Forelimb muscle (tissue), 1 donor: ENCODE data around the gene CCDC78. TPM values are rescaled to one million over a fixed set of nuclear protein-coding genes. Genes with fewer than 3 reads are reported as not detected.

Experiments used
- DNase-seq: peaks from one replicate; pipeline ENCODE4 v3.0.0-alpha.2; 2013; ENCODE audit warnings: low read depth
- polyA plus RNA-seq: library from polyadenylated mRNA; unstranded; fragments of 120-200 nt; gene quantifications from one replicate; pipeline ENCODE4 v1.2.1, GENCODE V29; 2013; ENCODE audit not compliant: insufficient read length

CCDC78 gene
- polyA plus RNA-seq: 1.5 TPM

GRCh38 chr16:726438-727290, at the start of gene CCDC78, which contains the start of gene HAGHL:
TSS of gene CCDC78 (minus strand) at chr16:726443. CDS start at chr16:726367, 76 bp downstream.
TSS of gene HAGHL (plus strand) at chr16:727106. CDS start at chr16:727510, 404 bp downstream.
- no peak for DNase-seq

- no peak for DNase-seq
These were observed 49.1 kb upstream of the CCDC78 start for GRCh38 chr16:775236-775796.

DNA sequence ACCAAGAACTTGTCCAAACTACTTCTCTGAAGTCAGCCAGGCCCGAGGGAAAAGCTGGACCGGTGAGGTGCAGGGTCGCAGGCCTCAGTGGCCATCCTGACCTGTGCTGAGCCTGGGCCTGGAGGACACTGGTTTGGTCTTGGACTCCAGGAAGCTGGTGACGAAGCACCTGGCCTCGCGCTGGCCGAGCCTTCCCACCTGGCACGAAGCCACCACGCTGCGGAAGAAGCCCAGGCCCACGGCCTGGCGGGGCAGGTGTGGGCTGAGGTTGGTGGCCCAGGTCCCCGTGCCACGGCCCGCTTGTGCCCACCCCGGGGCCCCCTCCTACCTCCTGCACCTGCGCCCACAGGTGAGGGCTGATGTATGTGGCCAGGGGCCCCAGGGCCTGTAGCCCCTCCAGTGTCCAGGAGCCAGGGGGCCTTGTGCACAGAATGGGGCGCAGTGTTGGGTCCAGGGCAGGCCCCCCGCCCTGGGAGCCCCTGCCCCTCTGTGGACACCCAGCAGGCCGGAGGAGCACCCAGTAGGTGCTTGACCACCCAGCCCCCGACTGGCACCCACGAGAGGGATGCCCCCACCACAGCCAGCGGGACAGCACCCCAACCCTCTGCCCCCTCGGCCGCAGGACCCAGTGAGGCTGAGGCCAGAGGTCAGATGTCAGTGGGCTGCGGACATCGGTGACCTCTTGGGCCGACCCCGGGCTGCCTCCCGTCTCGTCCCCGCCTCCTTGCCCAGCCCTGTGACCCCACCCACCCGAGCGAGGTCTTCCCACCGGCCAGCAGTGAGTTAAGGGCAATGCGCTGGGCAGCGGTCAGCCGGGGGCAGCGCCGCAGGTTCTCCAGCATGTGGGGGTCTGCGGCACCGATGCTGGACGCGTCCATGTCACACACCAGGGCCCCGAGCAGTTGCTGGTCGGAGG, 48.1 kb upstream of the CCDC78 start:
- DNase-seq: no peak

GRCh38 chr16:772959-773358, 46.7 kb upstream of the CCDC78 start:
- no peak for DNase-seq

- no peak for DNase-seq
These were observed 44.2 kb upstream of the CCDC78 start for GRCh38 chr16:770411-770810.

DNA sequence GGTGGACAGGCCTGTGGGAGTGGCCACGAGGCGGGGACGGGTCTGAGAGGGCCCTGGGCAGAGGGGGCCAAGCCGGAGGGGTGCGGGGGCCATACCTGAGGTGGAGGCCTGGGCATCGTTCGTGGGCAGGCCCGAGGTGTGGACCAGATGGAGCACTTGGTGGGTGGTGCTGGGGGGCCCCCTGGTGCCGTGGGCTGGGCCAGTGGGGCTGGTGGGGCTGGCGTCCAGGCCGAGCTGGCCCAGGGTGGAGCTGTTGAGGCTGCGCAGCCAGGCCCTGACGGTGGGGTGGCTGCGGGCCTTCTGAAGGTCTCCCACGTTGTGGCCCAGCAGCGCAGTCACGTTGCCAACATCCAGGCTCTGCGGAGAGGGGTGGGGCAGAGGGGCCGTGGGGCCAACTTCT, 43.7 kb upstream of the CCDC78 start:
- no peak for DNase-seq

DNA sequence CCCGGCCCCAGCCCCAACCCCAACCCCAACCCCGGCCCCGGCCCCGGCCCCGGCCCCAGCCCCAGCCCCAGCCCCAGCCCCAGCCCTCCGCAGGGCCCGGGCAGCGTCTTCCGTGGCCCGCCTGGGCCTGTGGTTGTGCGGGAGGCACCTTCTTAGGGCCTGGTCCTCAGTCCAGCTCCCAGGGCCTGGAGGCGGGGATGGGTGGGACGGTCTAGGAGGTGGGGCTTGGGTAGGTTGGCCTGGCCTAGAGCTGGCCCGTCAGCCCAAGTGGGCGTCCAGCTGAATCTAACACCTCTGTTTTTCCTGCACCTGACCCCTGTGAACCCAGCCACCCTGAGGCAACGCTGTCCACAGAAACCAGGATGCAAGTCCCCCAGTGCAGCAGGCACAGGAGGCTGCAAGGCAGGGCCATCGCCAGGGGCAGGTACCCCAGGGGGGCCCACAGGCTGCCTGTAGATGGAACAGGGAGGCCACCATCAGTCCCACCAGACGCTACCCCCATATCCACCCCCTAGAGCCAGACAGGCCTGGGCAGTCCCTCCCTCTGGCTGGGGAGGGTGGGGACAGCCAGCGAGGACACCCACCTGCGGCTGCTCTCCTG, 43.0 kb upstream of the CCDC78 start:
- DNase-seq: no peak

DNA sequence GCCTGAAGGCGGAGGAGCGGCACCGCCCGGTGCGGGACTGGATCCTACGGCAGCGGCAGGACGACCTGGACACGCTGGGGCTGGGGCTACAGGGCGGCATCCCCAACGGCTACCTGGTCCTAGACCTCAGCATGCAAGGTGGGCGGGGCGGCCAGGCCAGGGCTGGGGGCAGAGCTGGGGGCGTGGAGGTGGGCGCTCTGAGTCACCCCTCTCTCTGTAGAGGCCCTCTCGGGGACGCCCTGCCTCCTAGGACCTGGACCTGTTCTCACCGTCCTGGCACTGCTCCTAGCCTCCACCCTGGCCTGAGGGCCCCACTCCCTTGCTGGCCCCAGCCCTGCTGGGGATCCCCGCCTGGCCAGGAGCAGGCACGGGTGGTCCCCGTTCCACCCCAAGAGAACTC, 42.2 kb upstream of the CCDC78 start:
- DNase-seq: no peak

- no peak for DNase-seq
These were observed 41.5 kb upstream of the CCDC78 start for GRCh38 chr16:767743-768235.

DNA sequence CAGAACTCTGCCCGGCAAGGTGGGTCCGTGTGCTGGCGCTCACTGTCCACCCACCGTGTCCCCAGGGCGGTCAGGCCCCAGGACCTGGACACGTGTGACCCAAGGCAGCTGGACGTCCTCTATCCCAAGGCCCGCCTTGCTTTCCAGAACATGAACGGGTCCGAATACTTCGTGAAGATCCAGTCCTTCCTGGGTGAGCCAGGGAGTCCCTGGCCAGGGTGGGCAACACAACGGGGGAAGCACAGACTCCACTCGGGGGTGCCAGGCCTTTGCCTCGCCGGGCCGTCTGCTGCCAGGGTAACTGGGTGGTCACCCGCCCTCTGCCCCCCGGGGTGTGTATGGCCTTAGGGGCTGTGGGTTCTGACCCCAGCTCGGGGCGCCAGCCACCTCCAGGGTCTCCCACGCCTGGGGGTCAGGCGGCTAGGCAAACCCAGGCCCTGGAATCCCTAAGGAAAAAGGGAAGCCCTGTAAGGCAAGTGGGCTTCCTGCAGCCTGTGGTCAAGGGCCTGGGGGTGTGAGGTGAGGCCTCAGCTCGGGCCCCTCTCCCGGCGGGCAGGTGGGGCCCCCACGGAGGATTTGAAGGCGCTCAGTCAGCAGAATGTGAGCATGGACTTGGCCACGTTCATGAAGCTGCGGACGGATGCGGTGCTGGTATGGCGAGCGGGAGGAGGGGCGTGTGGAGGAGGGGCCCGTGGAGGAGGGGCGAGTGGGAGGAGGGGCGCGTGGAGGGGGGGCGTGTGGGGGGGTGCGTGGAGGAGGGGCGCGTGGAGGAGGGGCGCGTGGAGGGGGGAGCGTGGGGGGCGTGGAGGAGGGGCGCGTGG, 40.8 kb upstream of the CCDC78 start:
- no peak for DNase-seq

DNA sequence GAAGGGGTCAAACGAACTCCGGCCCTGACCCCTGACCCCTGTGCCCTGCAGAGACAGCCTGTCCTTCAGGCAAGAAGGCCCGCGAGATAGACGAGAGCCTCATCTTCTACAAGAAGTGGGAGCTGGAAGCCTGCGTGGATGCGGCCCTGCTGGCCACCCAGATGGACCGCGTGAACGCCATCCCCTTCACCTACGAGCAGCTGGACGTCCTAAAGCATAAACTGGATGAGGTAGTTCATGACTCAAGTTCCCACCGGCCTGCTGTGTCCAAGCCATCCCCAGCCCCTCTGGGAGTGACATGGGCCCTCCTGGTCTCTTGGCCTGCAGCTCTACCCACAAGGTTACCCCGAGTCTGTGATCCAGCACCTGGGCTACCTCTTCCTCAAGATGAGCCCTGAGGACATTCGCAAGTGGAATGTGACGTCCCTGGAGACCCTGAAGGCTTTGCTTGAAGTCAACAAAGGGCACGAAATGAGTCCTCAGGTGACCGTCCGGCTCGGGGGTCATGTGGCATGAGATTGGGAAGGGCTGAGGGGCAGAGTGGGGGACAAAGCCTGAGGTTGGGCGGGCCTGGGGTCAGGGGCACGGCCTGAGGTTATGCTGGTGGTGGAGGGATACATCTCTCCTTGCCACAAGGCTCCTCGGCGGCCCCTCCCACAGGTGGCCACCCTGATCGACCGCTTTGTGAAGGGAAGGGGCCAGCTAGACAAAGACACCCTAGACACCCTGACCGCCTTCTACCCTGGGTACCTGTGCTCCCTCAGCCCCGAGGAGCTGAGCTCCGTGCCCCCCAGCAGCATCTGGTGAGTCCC, 40.0 kb upstream of the CCDC78 start:
- DNase-seq: no peak

GRCh38 chr16:765488-765865, 39.2 kb upstream of the CCDC78 start:
- no peak for DNase-seq

DNA sequence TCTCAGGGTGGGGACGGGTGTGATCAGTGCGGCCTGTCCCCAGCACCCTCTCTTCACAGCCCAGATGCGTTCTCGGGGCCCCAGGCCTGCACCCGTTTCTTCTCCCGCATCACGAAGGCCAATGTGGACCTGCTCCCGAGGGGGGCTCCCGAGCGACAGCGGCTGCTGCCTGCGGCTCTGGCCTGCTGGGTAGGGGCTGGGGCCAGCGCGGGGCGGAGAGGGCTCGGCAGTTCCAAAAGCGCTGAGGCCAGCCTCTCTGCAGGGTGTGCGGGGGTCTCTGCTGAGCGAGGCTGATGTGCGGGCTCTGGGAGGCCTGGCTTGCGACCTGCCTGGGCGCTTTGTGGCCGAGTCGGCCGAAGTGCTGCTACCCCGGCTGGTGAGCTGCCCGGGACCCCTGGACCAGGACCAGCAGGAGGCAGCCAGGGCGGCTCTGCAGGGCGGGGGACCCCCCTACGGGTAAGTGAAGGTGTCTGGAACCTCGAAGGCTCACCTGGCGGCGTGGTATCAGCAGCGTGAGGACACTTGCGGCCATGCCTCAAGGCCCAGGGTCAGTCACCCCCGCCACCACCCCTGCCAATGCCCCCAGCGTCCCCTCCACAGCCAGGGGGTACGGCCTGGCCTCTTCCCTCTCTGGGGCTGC, 38.7 kb upstream of the CCDC78 start:
- no peak for DNase-seq

GRCh38 chr16:764184-764750, 38.0 kb upstream of the CCDC78 start:
- no peak for DNase-seq

- DNase-seq: no peak
These were observed 37.3 kb upstream of the CCDC78 start for GRCh38 chr16:763369-764183.

DNA sequence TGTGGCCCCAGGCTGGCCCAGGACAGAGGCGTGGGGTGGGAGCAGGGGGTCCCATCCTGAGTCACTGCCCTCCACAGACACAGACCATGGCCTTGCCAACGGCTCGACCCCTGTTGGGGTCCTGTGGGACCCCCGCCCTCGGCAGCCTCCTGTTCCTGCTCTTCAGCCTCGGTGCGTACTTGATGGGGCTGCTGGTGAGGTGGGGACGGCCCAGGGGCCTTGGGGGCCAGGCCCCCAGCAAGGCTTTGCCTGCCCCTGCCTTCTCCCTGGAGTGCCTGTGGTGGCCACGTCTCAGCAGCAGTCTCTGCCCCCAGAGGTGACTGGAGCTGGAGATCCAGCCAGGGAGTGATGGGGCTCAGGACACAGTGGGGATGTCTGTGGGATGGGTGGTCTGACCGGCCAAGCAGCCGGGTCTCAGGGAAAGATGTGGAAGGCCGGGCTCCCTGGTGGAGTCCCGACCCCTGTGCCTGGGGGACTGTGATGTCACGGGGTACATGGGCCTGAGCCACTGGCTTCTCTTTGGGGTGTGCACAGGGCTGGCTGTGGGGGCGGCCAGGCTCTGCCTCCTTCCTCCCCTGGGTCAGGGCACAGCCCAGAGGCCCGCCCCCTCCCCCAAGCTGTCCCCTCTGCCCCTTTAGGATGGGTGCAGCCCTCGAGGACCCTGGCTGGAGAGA, 36.5 kb upstream of the CCDC78 start:
- DNase-seq: no peak
